Stimulated activated CD8-positive, alpha-beta memory T cell treated with anti-CD3 and anti-CD28 coated beads, Interleukin-12 subunit alpha, Interleukin-12 subunit beta, amount 100 ng/mL, for 4 hours (primary cell): ENCODE measurements around the gene CATSPERZ.

Experiments
- DNase-seq: peaks from one replicate; pipeline ENCODE4 v3.0.0-alpha.2; 2020; ENCODE audit warnings: low read depth

Gene CATSPERZ

DNA sequence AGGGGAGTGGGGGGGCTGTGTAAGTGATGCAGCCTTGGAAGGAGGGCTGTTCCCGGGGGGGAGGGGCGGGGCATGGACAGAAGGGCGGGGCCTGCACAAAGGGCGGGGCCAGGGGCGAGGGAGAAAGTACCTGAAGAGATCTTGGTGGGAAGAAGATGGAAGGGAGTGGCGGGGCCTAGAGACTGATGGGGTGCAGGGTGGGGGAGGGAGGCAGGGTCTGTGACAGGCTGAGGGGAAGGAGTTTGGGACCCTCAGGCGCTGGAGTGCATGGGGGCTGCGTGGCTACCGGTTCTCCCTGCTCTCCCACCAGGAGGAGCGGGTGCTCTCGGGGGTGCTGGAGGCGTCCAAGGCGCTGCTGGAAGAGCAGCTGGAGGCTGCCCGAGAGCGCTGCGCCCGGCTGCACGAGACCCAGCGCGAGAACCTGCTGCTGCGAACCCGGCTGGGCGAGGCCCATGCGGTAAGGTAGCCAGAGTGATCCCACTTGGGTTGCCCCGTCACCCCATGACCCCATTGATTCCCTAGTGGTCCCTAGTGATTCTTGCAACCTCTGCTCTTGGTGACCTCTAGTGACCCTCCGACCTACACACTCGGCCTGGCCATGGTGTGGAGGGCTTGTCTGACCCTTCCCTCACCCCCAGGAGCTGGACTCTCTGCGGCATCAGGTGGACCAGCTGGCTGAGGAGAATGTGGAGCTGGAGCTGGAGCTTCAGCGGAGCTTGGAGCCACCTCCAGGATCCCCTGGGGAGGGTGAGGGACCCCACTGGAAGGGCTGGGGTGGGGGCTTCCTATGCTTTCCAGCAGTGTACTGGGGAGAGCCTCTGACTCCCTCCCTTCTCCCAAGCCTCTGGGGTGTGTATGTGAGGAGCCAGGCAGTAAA lies 42.9 kb downstream of the CATSPERZ start:
- DNase-seq = no peak

DNA sequence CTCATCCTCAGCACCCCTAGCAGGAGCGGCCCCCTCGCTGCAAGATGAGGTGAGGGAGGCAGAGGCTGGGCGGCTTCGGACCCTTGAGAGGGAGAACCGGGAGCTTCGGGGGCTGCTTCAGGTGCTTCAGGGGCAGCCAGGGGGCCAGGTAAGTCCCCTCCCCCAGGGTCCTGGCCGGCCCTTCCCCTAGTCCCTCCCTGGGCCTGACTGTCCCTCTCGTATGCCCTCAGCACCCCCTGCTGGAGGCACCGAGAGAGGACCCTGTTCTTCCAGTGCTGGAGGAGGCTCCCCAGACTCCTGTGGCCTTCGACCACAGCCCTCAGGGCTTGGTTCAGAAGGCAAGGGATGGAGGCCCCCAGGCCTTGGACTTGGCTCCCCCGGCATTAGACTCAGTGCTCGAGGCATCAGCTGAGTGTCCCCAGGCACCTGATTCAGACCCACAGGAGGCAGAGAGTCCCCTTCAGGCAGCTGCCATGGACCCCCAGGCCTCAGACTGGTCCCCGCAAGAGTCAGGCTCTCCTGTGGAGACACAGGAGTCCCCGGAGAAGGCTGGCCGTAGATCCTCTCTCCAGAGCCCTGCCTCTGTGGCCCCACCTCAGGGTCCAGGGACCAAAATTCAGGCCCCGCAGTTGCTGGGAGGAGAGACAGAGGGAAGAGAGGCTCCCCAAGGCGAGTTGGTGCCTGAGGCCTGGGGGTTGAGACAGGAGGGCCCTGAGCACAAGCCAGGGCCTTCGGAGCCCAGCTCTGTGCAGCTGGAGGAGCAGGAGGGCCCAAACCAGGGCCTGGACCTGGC lies 43.8 kb downstream of the CATSPERZ start:
- no peak for DNase-seq

DNA sequence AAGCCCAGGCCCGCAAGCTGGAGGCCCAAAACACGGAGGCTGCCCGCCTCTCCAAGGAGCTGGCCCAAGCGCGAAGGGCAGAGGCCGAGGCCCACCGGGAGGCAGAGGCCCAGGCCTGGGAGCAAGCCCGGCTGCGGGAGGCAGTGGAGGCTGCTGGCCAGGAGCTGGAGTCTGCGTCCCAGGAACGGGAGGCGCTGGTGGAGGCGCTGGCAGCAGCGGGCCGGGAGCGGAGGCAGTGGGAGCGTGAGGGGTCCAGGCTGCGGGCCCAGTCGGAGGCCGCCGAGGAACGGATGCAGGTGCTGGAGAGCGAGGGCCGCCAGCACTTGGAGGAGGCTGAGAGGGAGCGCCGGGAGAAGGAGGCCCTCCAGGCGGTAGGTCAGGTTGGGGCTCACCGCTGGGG lies 44.6 kb downstream of the CATSPERZ start:
- no peak for DNase-seq

DNA sequence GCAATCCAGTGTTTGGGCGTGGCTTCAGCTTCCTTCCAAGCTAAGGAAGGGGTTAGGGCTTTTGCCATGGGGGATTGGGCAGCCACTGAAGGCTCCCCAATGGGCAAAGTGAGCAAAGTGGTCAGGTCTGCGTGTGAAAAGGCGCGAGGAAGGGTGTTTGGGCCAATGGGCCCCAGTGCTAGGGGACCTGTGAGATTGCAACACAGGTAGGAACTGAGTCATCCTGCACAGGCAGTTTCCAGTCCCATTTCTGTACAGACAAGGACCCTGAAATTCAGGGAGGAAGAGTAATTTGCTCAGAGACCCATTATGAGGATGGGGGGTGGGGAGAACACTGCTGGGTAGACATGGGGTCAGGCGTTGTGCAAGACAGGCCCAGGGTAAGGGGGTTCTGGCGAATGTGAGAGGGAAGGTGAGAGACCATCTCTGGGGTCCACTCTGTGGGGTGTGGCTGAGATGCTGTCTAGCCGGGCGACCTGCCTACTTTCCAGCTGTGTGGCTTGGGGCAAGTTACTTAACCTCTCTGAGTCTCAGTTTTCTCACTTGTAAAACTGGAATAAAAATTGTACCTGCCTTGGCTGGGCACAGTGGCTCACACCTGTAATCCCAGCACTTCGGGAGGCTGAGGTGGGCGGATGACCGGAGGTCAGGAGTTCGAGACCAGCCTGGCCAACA lies 47.2 kb downstream of the CATSPERZ start:
- DNase-seq = no peak

DNA sequence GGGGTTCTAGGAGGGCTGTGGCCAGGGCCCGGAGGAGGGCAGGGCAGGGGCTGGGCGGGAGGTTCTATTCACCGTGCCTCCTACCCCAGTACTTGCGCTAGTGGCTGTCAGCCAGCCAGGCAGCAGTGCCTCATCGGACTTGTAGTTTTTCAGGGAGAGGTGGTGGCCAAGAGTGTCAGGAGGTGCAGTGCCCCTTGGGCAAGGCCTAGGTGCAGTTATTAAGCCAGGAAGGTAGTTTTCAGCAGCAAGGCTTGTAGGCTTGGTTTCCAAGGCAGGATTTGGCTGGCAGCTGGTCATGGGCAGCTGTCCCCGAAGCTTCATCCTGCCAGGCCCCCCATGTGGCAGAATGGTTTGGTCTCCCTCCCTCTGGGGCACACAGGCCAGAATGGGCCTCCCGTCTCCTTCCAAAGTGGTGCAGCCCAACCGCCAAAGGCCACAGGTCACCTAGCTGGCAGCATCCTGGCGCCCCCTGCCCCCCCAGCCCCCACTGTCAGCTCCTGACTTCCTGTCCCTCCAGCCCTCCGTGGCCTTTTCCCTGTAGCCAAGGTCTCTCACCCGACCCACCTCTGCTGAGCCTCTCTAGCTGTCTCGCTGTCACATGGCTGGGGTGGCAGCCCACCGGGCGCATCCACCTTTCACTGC lies 48.3 kb downstream of the CATSPERZ start:
- DNase-seq = no peak

DNA sequence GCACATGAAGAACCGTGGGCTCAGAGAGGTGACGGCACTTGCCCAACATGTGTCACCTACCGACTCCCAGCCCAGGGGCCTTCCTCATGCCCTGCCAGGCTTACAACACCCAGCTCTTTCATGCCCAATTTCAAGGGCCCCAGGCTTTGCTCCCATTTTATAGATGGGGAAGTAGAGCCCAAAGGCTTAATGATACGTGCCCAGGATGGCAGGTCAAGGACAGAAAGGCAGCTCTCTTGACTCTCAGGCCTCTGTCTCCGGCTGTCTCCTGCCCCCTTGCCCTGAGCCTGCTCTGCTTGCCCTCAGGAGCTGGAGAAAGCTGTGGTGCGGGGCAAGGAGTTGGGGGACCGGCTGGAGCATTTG lies 48.8 kb downstream of the CATSPERZ start:
- DNase-seq = no peak

DNA sequence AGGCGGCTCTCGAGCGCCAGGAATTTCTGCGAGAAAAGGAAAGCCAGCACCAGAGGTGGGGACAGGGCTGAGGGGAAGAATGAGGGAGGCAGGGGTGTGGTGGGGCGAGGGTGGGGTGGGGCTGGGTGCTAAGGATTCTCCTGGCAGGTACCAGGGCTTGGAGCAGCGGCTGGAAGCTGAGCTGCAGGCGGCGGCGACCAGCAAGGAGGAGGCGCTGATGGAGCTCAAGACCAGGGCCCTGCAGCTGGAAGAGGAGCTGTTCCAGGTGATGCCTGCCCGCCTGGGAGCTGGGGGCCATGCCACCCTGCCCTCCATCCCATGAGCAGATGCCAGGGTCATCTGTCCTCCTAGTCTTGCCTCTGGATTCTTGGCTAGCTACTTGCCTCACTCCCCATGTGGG lies 49.2 kb downstream of the CATSPERZ start:
- DNase-seq = no peak

DNA sequence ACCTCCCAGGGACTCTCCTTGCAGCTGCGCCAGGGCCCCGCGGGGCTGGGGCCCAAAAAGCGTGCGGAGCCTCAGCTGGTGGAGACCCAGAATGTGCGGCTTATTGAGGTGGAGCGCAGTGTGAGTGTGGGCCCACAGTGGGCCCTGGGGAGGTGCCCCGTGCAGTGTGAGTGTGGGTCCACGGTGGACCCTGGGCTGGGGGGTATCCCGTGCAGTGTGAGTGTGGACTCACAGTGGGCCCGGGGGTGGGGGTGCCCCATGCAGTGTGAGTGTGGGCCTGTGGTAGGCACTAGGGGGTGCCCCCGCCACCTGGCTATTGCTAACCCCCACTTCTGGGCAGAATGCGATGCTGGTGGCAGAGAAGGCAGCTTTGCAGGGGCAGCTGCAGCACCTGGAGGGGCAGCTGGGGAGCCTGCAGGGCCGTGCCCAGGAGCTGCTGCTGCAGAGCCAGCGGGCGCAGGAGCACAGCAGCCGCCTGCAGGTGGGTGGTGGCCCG lies 51.0 kb downstream of the CATSPERZ start:
- DNase-seq = no peak

DNA sequence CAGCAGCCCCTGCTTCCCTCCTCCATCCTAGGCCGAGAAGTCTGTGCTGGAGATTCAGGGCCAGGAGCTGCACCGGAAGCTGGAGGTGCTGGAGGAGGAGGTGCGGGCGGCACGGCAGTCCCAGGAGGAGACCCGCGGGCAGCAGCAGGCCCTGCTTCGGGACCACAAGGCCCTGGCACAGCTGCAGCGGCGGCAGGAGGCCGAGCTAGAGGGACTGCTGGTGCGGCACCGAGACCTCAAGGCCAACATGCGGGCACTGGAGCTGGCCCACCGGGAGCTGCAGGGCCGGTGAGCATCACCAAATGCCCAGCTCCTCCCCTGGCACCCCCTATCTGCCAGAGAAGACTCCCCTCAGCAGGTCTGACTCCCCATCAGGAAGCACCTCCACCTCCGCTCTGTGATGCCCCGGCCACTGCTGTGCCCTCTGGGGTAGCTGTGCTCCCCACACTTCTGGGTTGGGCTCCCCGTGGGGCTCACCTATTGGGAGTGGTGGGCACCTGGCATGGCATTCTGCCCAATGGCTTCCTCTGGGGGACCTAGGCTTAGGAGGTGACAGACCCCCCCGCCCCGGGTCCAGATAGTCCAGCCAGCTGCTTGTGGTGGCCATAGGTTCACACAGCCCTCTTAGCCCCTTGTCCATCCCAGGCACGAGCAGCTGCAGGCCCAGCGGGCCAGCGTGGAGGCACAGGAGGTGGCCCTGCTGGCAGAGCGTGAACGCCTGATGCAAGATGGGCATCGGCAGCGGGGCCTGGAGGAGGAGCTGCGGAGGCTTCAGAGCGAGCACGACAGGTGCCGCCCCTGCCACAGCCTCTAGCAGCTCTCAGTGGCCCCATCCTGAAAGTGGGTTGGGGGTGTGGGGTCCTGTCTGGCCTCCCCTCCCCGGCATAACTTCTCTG lies 52.2 kb downstream of the CATSPERZ start:
- DNase-seq = no peak

DNA sequence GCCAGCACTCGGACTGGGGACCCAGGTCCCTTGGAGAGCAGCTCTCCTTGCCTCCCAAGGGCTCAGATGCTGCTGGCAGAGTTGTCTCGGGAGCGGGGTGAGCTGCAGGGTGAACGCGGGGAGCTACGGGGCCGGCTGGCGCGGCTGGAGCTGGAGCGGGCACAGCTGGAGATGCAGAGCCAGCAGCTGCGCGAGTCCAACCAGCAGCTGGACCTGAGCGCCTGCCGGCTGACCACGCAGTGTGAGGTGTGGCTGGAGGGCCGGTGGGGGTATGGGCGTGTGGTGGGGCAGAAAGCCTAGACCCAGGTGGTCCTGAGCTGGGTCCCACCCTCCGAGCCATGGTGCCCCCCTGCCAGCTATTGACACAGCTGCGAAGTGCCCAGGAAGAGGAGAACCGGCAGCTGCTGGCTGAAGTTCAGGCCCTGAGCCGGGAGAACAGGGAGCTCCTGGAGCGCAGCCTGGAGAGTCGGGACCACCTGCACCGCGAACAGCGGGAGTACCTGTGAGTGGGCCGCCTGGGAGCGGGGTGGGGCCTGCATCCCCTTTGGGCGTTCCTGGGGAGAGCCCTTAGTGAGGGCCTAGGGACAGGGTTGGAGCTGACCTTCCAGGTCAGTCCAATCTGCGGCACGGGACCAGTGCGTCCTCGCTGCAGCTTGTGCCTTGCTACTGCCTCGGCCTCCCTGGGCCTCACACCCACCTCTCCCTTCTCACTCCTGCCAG lies 53.0 kb downstream of the CATSPERZ start:
- DNase-seq = no peak

DNA sequence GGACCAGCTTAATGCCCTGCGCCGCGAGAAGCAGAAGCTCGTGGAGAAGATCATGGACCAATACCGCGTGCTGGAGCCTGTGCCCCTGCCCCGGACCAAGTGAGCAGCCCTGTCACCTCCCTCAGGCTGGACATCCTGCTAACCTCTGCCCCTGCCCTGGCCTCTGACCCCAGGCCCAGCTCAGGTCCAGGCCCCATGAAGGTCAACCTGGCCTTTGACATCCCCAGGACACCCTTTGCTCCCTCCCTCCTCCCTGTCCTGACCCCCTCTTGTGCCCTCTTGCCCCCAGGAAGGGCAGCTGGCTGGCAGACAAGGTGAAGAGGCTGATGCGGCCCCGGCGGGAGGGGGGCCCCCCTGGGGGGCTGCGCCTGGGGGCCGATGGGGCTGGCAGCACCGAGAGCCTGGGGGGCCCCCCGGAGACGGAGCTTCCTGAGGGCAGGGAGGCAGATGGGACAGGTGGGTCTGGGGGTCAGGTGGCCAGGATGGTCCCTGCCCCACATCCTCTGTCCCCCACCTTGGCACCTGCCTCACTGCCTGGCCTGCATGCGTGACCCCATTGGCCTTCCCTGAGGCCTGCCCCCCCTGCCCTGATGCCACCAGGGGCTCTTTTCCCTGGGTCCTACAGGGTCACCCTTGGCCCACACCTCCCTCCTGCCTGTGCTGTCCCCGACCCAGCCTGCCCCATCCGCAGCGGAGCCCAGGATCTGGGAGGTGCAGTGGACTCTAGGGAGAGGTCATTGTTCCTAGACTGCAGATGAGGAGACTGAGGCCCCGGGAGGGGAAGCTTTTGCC lies 53.8 kb downstream of the CATSPERZ start:
- no peak for DNase-seq
